Astrocyte of the cerebellum (primary cell): Measurements from ENCODE around the gene AZU1.

Experiments used
- DNase-seq: peaks from one replicate; pipeline ENCODE4 v3.0.0-alpha.2; 2011; ENCODE audit warnings: low read depth
- H3K4me3 ChIP-seq: 2 replicates; pipeline ENCODE4 v1.5.1; 2011; ENCODE audit warnings: mild to moderate bottlenecking, low read depth, low read length, moderate library complexity
- in situ Hi-C: cut with HindIII; loops from 2 replicates; pipeline ENCODE4 v1.10.0; 2017; ENCODE audit warnings: low sequenced_read_pairs
- TF ChIP-seq, protein P1 (sequence below): IDR thresholded peaks from 2 replicates; pipeline ENCODE4 v1.5.1; 2012; ENCODE audit warnings: low read length, low read depth, moderate library complexity, mild to moderate bottlenecking; ENCODE audit errors: missing control alignments

AZU1 gene, protein sequence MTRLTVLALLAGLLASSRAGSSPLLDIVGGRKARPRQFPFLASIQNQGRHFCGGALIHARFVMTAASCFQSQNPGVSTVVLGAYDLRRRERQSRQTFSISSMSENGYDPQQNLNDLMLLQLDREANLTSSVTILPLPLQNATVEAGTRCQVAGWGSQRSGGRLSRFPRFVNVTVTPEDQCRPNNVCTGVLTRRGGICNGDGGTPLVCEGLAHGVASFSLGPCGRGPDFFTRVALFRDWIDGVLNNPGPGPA

DNA sequence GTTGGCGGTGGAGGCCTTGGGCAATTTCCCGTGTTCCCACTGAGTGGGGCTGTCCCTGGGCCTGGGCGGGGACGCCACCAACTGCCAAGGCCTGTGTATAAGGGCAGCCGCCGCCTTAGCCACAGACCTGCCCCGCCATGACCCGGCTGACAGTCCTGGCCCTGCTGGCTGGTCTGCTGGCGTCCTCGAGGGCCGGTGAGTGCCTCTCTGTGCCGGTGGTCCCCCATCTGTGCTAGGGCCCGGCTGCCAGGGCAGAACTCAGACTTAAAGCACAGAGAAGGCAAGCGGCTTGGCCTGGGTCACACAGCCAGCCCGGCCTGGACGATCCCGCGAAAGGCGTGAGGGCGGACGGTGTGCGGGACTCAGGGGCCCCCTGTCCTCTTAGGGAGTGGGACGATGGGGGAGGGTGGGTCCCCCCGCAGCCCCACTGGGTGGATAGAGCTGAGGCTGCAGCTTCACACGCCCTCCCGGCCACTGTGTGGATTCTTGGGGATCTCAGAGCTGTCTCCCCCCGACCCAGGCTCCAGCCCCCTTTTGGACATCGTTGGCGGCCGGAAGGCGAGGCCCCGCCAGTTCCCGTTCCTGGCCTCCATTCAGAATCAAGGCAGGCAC lies at the start of gene AZU1:
AZU1 (plus strand) TSS at position 128 of the 612 bp plus-strand sequence; CDS start at position 138, 10 bp downstream.
- no peak for DNase-seq
- in situ Hi-C loops, result no loop called here
- TF ChIP-seq, protein P1, sequence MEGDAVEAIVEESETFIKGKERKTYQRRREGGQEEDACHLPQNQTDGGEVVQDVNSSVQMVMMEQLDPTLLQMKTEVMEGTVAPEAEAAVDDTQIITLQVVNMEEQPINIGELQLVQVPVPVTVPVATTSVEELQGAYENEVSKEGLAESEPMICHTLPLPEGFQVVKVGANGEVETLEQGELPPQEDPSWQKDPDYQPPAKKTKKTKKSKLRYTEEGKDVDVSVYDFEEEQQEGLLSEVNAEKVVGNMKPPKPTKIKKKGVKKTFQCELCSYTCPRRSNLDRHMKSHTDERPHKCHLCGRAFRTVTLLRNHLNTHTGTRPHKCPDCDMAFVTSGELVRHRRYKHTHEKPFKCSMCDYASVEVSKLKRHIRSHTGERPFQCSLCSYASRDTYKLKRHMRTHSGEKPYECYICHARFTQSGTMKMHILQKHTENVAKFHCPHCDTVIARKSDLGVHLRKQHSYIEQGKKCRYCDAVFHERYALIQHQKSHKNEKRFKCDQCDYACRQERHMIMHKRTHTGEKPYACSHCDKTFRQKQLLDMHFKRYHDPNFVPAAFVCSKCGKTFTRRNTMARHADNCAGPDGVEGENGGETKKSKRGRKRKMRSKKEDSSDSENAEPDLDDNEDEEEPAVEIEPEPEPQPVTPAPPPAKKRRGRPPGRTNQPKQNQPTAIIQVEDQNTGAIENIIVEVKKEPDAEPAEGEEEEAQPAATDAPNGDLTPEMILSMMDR, result no peak
- no peak within 1 kb of the TSS for H3K4me3 ChIP-seq

DNA sequence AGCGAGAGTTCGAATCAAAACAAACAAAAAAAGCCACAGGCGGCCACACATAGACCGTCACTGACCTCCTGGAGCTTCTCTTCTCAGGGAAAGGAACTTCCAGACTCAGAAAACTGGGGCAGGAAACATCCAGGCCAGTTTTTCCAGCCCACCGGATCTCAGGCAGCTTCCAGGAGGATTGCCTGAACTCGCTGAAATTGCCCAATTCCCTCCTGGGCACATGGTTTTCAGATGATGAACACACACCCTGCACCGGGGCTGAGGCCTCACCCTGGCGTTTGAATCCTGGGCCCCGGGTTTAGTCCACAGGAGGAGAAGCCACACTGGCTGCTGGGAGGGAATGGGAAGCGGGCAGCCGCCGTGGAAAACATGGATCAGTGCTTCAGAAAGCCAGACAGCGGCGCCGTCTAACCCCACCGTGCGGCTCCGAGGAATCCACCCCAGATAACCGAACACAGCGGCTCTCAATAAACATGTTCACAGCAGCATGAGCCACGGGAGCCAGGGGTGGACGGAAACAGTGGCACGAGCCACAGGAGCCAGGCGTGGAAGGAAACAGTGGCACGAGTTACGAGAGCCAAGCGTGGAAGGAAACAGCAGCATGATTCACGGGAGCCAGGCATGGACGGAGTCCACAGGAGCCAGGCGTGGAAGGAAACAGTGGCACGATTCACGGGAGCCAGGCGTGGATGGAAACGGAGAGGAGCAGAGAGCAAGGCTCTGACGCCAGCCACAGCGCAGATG lies 48.6 kb upstream of the AZU1 start:
- TF ChIP-seq, protein P1, result no peak
- peak; percentile 76 for DNase-seq
- in situ Hi-C loops, result no loop called here
- H3K4me3 ChIP-seq, result no peak overlapping the region

DNA sequence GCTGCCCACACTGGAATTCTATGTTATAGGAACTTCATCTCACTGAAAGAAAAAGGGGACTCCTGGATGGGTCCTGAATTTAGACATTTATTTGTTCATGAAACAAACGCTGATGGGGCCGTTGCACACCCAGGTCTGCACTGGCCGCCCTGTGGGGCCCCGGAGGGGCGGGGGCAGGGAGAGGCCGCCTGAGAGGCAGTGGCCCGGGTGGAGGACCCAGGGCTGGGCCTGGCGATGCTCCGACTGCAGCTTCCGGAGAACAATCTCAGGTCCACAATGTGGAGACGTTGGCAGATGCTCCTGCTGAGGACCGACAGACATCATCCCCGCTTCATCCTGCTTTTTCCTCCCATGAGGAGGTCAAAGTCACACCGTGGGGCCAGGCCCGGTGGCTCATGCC lies 46.7 kb upstream of the AZU1 start:
- no peak overlapping the region for H3K4me3 ChIP-seq
- no peak for DNase-seq
- in situ Hi-C loops, result no loop called here
- TF ChIP-seq, protein P1, result no peak

DNA sequence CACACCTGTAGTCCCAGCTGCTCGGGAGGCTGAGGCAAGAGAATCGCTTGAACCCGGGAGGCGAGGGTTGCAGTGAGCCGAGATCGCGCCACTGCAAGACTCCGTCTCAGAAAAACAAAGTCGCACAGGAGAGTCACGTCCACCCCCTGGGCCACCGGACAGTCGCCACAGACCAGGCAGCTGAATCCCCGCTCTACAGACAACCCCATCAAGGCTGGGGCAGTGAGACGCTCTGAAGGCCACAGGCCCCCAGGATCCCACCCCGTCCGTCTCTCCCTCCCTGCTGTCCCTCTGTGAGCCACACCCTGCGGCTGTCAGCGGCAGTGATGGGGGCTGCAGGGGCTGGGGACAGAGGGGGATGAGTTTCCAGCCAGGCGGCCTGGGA lies 45.8 kb upstream of the AZU1 start:
- in situ Hi-C loops, result no loop called here
- TF ChIP-seq, protein P1, result no peak
- DNase-seq, result no peak
- H3K4me3 ChIP-seq, result peak overlapping the region; percentile 22

DNA sequence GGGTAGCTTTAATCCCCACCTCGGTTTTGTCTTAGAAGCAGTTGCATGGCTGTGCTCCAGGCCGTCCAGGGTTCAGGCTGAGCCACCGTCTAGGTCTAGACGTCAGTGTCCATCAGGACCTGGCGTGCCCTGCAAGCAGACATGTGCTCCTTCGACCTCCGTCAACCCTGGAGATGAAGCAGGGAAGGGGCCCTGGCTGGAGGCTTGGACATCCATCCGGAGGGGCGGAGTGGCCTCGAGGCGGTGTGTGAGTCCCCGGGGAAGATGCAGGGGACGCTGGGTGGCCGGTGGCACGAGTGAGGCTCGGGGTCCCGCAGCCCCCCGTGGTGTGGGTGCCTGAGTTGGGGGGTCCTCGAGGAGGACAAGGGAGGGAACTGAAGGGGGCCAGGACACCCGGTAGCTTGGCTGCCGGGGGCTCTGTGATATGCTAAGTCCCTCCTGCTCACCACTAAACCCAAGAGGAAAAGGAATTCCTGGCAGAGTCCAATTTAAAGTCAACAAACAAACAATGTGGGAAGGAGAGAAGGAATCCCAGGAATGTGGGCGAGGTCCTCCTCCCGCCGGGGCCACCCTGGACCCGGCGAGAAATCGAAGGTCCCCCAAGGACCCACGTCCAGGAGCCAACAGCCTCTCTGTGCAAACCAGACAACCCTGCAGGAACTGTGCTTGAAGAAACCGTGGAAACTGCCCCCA lies 45.3 kb upstream of the AZU1 start:
- peak overlapping the region; percentile 22 for H3K4me3 ChIP-seq
- TF ChIP-seq, protein P1, result no peak
- in situ Hi-C loops, result no loop called here
- DNase-seq, result no peak

DNA sequence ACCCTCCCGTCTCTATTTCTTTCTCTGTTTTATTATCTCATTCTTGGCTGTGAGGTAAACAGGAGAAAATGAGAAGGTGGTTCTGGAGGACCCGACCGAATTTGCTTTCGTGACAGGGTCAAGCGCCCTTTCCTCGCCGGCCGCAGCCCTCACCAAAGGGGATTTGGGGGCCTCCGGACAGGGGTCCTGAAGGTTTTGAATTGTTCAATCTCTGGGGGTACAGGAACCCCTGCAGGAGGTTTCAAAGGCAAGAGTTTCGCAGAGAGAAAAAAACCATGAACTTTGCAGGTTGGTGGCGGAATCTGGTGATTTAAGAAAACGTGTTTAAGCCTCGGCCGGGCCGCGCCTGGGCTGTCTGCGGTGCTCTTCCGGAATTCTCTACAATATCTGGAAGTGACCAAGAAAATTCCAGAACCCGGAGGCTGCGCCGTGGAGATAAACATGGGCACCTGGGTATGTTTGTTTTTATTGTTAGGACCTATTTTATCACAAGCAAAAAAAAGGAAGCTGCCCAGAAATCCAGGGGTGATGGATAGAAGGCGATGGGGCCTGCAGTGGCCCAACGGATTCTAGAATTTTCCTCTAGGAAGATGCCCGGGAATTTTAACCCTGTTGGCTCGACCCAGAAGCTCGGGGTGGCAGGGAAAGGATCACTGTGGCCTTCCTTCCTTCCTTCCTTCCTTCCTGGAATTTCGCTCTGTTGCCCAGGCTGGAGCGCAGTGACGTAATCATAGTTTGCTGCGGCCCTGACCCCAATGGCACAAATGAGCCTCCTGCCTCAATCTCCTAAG lies 44.6 kb upstream of the AZU1 start:
- in situ Hi-C loops, result no loop called here
- TF ChIP-seq, protein P1, result no peak
- DNase-seq, result no peak
- peak overlapping the region; percentile 22 for H3K4me3 ChIP-seq
